Caki2 (cell line): ENCODE data around the gene KDM2A. TPM values are rescaled to one million over a fixed set of nuclear protein-coding genes. Genes with fewer than 3 reads are reported as not detected.
"Not testable (repeated sequence)": the region's sequence is repeated elsewhere in the genome, so short reads cannot be mapped to it uniquely, and the experiment has no call there.

Experiments
- DNase-seq: peaks from one replicate; pipeline ENCODE4 v3.0.0-alpha.2; 2015; ENCODE audit warnings: low read depth
- in situ Hi-C: cut with HindIII; loops from 2 replicates; pipeline ENCODE4 v1.10.0; 2016; ENCODE audit warnings: low sequenced_read_pairs, low pct_unique_long_range_greater_than_20kb, mixed read lengths
- total RNA-seq: library from RNA; depleted of rRNA; stranded (reverse); fragments of >200 nt; shearing (Covaris generic); gene quantifications from 2 replicates; pipeline ENCODE4 v1.2.3, GENCODE V29; 2014; ENCODE audit warnings: low replicate concordance

Gene KDM2A
- total RNA-seq, 1 experiment from 2014 or later = 14.8 TPM

- in situ Hi-C loops = no loop called here
- peak; percentile 71 for DNase-seq
Observed at GRCh38 chr11:67248653-67249052, 129.6 kb downstream of the KDM2A start.

GRCh38 chr11:67250059-67251043 lies 131.3 kb downstream of the KDM2A start:
- no peak for DNase-seq
- in situ Hi-C loops = no loop called here

GRCh38 chr11:67251841-67252240 lies 132.8 kb downstream of the KDM2A start:
- in situ Hi-C loops = no loop called here

GRCh38 chr11:67252831-67253239 lies 133.8 kb downstream of the KDM2A start:
- in situ Hi-C loops = no loop called here
- DNase-seq = peak; percentile 27

More at GRCh38 chr11:67251841-67252240, 132.8 kb downstream of the KDM2A start:
- DNase-seq = no peak

GRCh38 chr11:67253872-67254624 lies 135.0 kb downstream of the KDM2A start:
- DNase-seq = peak; percentile 35
- in situ Hi-C loops = no loop called here

GRCh38 chr11:67254798-67255197 lies 135.7 kb downstream of the KDM2A start:
- no peak for DNase-seq
- in situ Hi-C loops = no loop called here

GRCh38 chr11:67255353-67255752 lies 136.3 kb downstream of the KDM2A start:
- no peak for DNase-seq
- in situ Hi-C loops = no loop called here

GRCh38 chr11:67255864-67256263 lies 136.8 kb downstream of the KDM2A start:
- no peak for DNase-seq
- in situ Hi-C loops = no loop called here

- in situ Hi-C loops = no loop called here
- no peak for DNase-seq
Observed at GRCh38 chr11:67256477-67257135, 137.5 kb downstream of the KDM2A start.

GRCh38 chr11:67260406-67260805 lies 141.3 kb downstream of the KDM2A start:
- no peak for DNase-seq
- in situ Hi-C loops = no loop called here

- DNase-seq, in situ Hi-C loops: not testable (repeated sequence)
Observed at GRCh38 chr11:67260885-67261639, 142.0 kb downstream of the KDM2A start.

GRCh38 chr11:67261640-67261945 lies 142.5 kb downstream of the KDM2A start:
- in situ Hi-C loops = no loop called here
- DNase-seq = no peak

GRCh38 chr11:67261946-67262681 lies 143.1 kb downstream of the KDM2A start:
- DNase-seq = no peak
- in situ Hi-C loops = no loop called here

GRCh38 chr11:67262731-67263675 lies 143.9 kb downstream of the KDM2A start:
- in situ Hi-C loops = no loop called here
- peak; percentile 49 for DNase-seq

GRCh38 chr11:67264260-67264659 lies 145.2 kb downstream of the KDM2A start:
- in situ Hi-C loops = no loop called here
- DNase-seq = no peak

GRCh38 chr11:67264877-67265632 lies 146.0 kb downstream of the KDM2A start:
- in situ Hi-C loops = no loop called here

More at GRCh38 chr11:67264877-67265632, 146.0 kb downstream of the KDM2A start:
- no peak for DNase-seq
